GM10248 (cell line): ENCODE results near the gene POLR2H.

Experiments
- CTCF ChIA-PET: fragments of 300-600 bp; sonication (Branson Sonifier 250); formaldehyde crosslinking; extraction: SDS; loops from one replicate; lab custom pipeline; 2021; ENCODE audit warnings: antibody characterized with exemption; lab: Yijun Ruan, JAX
- POLR2A ChIA-PET: fragments of 350-650 bp; sonication (Branson Sonifier 250); formaldehyde crosslinking; extraction: SDS; loops from one replicate; lab custom pipeline; 2020; ENCODE audit warnings: antibody characterized with exemption; lab: Yijun Ruan, JAX
- DNase-seq: peaks from one replicate; pipeline ENCODE4 v3.0.0; 2012; ENCODE audit errors: extremely low spot score
- TF ChIP-seq, protein P1 (sequence below): IDR thresholded peaks from 2 replicates; pipeline ENCODE4 v1.5.1; 2012; ENCODE audit warnings: mild to moderate bottlenecking, low read depth; ENCODE audit errors: extremely low read depth, missing control alignments, control extremely low read depth

The POLR2H gene

GRCh38 chr3:184333700-184334099 lies 27.8 kb upstream of the POLR2H start:
- no peak for DNase-seq
- TF ChIP-seq, protein P1, sequence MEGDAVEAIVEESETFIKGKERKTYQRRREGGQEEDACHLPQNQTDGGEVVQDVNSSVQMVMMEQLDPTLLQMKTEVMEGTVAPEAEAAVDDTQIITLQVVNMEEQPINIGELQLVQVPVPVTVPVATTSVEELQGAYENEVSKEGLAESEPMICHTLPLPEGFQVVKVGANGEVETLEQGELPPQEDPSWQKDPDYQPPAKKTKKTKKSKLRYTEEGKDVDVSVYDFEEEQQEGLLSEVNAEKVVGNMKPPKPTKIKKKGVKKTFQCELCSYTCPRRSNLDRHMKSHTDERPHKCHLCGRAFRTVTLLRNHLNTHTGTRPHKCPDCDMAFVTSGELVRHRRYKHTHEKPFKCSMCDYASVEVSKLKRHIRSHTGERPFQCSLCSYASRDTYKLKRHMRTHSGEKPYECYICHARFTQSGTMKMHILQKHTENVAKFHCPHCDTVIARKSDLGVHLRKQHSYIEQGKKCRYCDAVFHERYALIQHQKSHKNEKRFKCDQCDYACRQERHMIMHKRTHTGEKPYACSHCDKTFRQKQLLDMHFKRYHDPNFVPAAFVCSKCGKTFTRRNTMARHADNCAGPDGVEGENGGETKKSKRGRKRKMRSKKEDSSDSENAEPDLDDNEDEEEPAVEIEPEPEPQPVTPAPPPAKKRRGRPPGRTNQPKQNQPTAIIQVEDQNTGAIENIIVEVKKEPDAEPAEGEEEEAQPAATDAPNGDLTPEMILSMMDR, result no peak
- ChIA-PET POLR2A (no interaction called here), CTCF (no interaction called here)

DNA sequence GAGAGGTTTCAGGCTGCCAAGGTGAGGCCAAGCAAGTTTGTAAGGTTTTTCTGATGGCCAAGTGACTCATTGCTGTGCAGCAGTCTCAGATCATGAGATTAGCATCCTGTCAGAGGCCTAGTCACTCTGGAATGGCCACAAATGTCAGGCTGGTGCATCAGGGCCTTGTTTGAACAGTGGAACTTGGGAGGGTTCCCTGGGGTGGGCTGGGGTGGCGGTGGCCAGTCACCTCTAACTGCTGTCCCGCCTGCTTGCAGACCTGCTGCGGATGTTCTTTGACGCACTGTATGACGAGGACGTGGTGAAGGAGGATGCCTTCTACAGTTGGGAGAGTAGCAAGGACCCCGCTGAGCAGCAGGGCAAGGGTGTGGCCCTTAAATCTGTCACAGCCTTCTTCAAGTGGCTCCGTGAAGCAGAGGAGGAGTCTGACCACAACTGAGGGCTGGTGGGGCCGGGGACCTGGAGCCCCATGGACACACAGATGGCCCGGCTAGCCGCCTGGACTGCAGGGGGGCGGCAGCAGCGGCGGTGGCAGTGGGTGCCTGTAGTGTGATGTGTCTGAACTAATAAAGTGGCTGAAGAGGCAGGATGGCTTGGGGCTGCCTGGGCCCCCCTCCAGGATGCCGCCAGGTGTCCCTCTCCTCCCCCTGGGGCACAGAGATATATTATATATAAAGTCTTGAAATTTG lies 26.9 kb upstream of the POLR2H start:
- ChIA-PET CTCF (no interaction called here), POLR2A (no interaction called here)
- TF ChIP-seq, protein P1, result no peak
- DNase-seq, result no peak

DNA sequence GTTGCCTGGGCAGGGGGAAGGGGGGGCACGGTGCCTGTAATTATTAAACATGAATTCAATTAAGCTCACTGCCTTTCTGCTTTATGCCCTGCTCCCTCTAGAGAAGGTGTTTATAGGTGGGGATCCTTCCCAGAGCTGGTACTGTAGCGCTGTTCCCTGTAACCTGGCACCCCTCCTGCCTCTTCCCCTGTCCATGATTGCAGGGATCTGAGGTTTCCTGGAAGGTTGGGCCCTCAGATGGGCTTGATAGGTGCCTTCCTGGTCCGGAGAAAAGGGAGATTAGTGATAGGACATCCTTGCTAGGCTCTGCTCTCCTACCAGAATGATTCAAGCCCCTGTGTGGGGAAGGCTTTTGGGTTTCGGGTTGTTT lies 26.2 kb upstream of the POLR2H start:
- ChIA-PET POLR2A (interaction anchor here (0.6 kb wide), 1 partner anchor 20 kb away, joined by 3 read pairs; no protein-coding TSS in a partner anchor), CTCF (interaction anchor here (0.6 to 0.9 kb wide), 2 partner anchors 19 to 20 kb away, joined by 3 read pairs; no protein-coding TSS in a partner anchor)
- DNase-seq, result no peak
- TF ChIP-seq, protein P1, result no peak

- peak; percentile 89 for DNase-seq
- ChIA-PET POLR2A (interaction anchor here (0.6 to 1.4 kb wide), 3 partner anchors 10 to 185 kb away, joined by 3 to 11 read pairs (median 5); no protein-coding TSS in a partner anchor), CTCF (interaction anchor here (0.6 to 0.9 kb wide), 2 partner anchors 19 to 20 kb away, joined by 3 read pairs; no protein-coding TSS in a partner anchor)
- TF ChIP-seq, protein P1, result peak; percentile 7
Measured at GRCh38 chr3:184335661-184336546, 25.6 kb upstream of the POLR2H start.

GRCh38 chr3:184336547-184337398 lies 24.7 kb upstream of the POLR2H start:
- TF ChIP-seq, protein P1, result no peak
- ChIA-PET CTCF (interaction anchor here (1.0 to 3.2 kb wide), 5 partner anchors 9 to 177 kb away, joined by 3 to 15 read pairs (median 4); partner anchors contain the start of genes CLCN2 and POLR2H), POLR2A (interaction anchor here (0.6 to 1.4 kb wide), 3 partner anchors 9 to 185 kb away, joined by 3 to 11 read pairs (median 5); no protein-coding TSS in a partner anchor)
- peak; percentile 46 for DNase-seq

DNA sequence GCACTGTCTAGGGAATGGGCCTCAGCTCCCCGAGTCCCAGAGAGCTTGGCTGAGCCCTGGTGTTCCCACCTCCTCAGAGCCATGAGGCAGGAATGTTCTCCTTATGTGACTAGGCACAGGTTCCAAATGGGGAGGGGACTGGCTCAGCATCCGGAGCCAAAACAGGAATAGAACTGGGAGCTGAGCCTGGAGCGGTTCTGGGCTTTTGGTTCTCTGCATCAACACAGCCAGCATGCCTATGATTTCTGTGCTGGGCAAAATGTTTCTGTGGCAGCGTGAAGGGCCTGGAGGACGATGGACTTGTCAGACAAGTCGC lies 24.2 kb upstream of the POLR2H start, which contains the start of gene FAM131A:
FAM131A (plus strand) TSS at position 202 of the 316 bp plus-strand sequence; CDS start at position 233, 31 bp downstream.
- POLR2A ChIA-PET, result interaction anchor here (1.4 kb wide), 2 partner anchors 10 to 12 kb away, joined by 3 to 5 read pairs; no protein-coding TSS in a partner anchor
- CTCF ChIA-PET, result interaction anchor here (1.0 to 3.2 kb wide), 5 partner anchors 8 to 176 kb away, joined by 3 to 15 read pairs (median 4); partner anchors contain the start of genes CLCN2 and POLR2H
- DNase-seq, result no peak
- TF ChIP-seq, protein P1, result no peak
